ENCODE results near the gene SFTPD. TPM values are rescaled to one million over a fixed set of nuclear protein-coding genes. Genes with fewer than 3 reads are reported as not detected.

Gene SFTPD
- total and polyA plus RNA-seq, 2 of the 8 experiments (the other 6 are each of a cell fraction or from before 2014, with no cell fraction given) = 0.21 to 0.54 TPM

- Histone ChIP-seq H3K27me3 (replicated peaks in 1 of 4; ENCODE audit: control insufficient read depth in 3 of 4, extremely low read depth in 1 of 4, insufficient read depth in 3 of 4, low read length in 3 of 4) (no peaks in the 10 kb centered on the region), H3K27ac (ENCODE audit: low read depth, low read length) (no peak overlapping the region), H4K20me1 (replicated peaks in 1 of 2; ENCODE audit: control insufficient read depth in 1 of 2, insufficient read depth in 2 of 2, low read length in 2 of 2) (no peaks in the 10 kb centered on the region), H4K91ac (replicated peaks; ENCODE audit: insufficient read length, low read length) (no peak overlapping the region), H3K23ac (ENCODE audit: insufficient read length) (no peak overlapping the region), H3K79me1 (ENCODE audit: low read depth, low read length) (no peaks in the 10 kb centered on the region), H3K14ac (ENCODE audit: insufficient read length) (no peak overlapping the region), H2BK5ac (ENCODE audit: low read depth, low read length) (no peak overlapping the region), H3K18ac (ENCODE audit: extremely low read depth, low read length) (no peak overlapping the region), H3K9ac (replicated peaks in 1 of 4; ENCODE audit: extremely low read depth in 1 of 4, low read depth in 3 of 4, low read length in 3 of 4) (no peak overlapping the region), H2BK20ac (ENCODE audit: low read length) (no peak overlapping the region), H2AK5ac (ENCODE audit: low read depth, low read length) (no peak overlapping the region), H2BK120ac (replicated peaks; ENCODE audit: low read depth, low read length) (no peak overlapping the region), H2BK12ac (ENCODE audit: low read depth, low read length) (no peak overlapping the region), H3K36me3 (ENCODE audit: control insufficient read depth in 2 of 4, insufficient read depth in 4 of 4, low read length in 3 of 4) (no peaks in the 10 kb centered on the region), H3K79me2 (ENCODE audit: control insufficient read depth in 1 of 2, insufficient read depth in 2 of 2, low read length in 2 of 2) (no peaks in the 10 kb centered on the region), H4K8ac (ENCODE audit: extremely low read depth, insufficient read depth, low read length) (no peak overlapping the region), H3K4me2 (ENCODE audit: insufficient read depth in 1 of 2, low read depth in 2 of 2, low read length in 2 of 2) (no peak overlapping the region), H3K23me2 (ENCODE audit: low read depth, low read length) (no peaks in the 10 kb centered on the region), H3K4me3 (ENCODE audit: extremely low read depth in 1 of 4, insufficient read depth in 2 of 4, low read depth in 3 of 4, low read length in 4 of 4) (no peak overlapping the region), H3K56ac (replicated peaks; ENCODE audit: insufficient read length, low read depth, low read length) (no peak overlapping the region), H2BK15ac (ENCODE audit: low read length) (no peak overlapping the region), H2AFZ (ENCODE audit: low read length) (no peak overlapping the region), H4K5ac (ENCODE audit: insufficient read length, low read depth, low read length) (no peak overlapping the region), H3K4me1 (replicated peaks in 1 of 4; ENCODE audit: control insufficient read depth in 3 of 4, insufficient read depth in 4 of 4, low read length in 3 of 4) (no peaks in the 10 kb centered on the region; a peak in 1 of 7 replicates), H3K4ac (replicated peaks; ENCODE audit: insufficient read length, low read depth, low read length) (no peak overlapping the region), H3K9me3 (ENCODE audit: insufficient read depth in 2 of 2, low read depth in 1 of 2, low read length in 1 of 2) (no peaks in the 10 kb centered on the region)
- TF ChIP-seq EP300 (IDR thresholded peaks at IDR 0.05; ENCODE audit: borderline replicate concordance in 1 of 2, low read depth in 2 of 2, low read length in 2 of 2) = no peak
- TF ChIP-seq JUND (IDR thresholded peaks at IDR 0.05; ENCODE audit: low read length) = no peak
- no peak for TF ChIP-seq RNF2 (IDR thresholded peaks at IDR 0.05; ENCODE audit: borderline replicate concordance, low read depth, low read length, missing control alignments, poor library complexity, severe bottlenecking)
- no peak for TF ChIP-seq SUZ12 (IDR thresholded peaks at IDR 0.05; ENCODE audit: low read length)
- ChIA-PET CTCF (ENCODE audit: partially characterized antibody) (interaction anchor here (0.6 to 1.3 kb wide), 2 partner anchors 35 to 351 kb away, joined by 3 to 5 read pairs; no protein-coding TSS in a partner anchor), POLR2A (ENCODE audit: partially characterized antibody) (no interaction called here)
- no peak for FAIRE-seq
- DNase-seq (ENCODE audit: low read depth in 1 of 2, low spot score in 2 of 2) = no peak
- WGBS, 2 experiments (ENCODE audit: extremely low coverage in 1 of 2, insufficient coverage in 1 of 2, insufficient read length in 1 of 2, insufficient replicate concordance in 2 of 2, low coverage in 1 of 2, low lambda C conversion rate in 2 of 2, missing lambda C conversion rate in 1 of 2) = 66% methylated on average over 5 of the region's 5 CpGs; no CpG with 5 or more reads in 1 of the 2 experiments
Measured at GRCh38 chr10:79994556-79994955, 45.7 kb upstream of the SFTPD start.
